ENCODE measurements around the gene IGSF6.

Gene IGSF6

GRCh38 chr16:21628772-21629171 is 23.6 kb downstream of the IGSF6 start:
- no peaks in the 10 kb centered on the region for H3K27me3 ChIP-seq (ENCODE audit: control insufficient read depth, insufficient read depth, low read length)
- H3K4me3 ChIP-seq (ENCODE audit: low read depth, low read length): no peak overlapping the region
- no peak overlapping the region for H3K9ac ChIP-seq (ENCODE audit: low read depth, low read length)
- peaks cover 51% of the 10 kb centered on the region for H3K36me3 ChIP-seq (ENCODE audit: control insufficient read depth, insufficient read depth, low read length)
- no peaks in the 10 kb centered on the region for H3K4me1 ChIP-seq (ENCODE audit: control insufficient read depth, insufficient read depth, low read length)
- H3K9me3 ChIP-seq (ENCODE audit: control insufficient read depth, insufficient read depth, low read length): peaks cover 5% of the 10 kb centered on the region; the same call in 1 of the 2 replicates
- no peak overlapping the region for H3K27ac ChIP-seq (ENCODE audit: low read depth, low read length)

DNA sequence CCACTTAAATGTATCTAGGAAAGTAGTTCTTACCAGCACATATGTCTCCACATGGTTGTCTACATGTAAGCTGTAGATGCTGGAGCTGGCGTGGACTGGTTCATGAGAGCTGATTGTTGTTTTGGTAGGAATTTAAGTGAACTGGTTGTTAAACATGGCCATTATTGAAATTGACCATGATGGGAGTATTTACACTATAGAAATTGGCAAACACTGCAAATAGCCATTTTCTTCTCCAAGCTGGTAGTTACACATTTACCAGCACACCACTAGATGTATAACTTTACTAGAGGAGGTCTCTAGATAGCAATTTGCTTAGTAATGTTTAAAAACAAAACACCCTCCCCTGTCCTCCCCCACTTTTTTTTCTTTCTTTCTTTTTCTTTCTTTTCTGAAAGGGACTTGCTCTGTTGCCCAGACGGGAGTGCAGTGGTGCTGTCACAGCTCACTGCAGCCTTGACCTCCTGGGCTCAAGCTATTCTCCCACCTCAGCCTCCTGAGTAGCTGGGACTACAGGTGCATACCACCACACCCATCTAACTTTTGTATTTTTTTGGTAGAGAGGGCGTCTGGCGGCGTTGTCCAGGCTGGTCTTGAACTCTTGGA is 24.2 kb downstream of the IGSF6 start:
- H3K36me3 ChIP-seq (ENCODE audit: control insufficient read depth, insufficient read depth, low read length): peaks cover 51% of the 10 kb centered on the region
- H3K27ac ChIP-seq (ENCODE audit: low read depth, low read length): no peak overlapping the region
- H3K9me3 ChIP-seq (ENCODE audit: control insufficient read depth, insufficient read depth, low read length): peaks cover 5% of the 10 kb centered on the region; the same call in 1 of the 2 replicates
- H3K4me3 ChIP-seq (ENCODE audit: low read depth, low read length): no peak overlapping the region
- no peak overlapping the region for H3K9ac ChIP-seq (ENCODE audit: low read depth, low read length)
- no peaks in the 10 kb centered on the region for H3K27me3 ChIP-seq (ENCODE audit: control insufficient read depth, insufficient read depth, low read length)
- H3K4me1 ChIP-seq (ENCODE audit: control insufficient read depth, insufficient read depth, low read length): no peaks in the 10 kb centered on the region

DNA sequence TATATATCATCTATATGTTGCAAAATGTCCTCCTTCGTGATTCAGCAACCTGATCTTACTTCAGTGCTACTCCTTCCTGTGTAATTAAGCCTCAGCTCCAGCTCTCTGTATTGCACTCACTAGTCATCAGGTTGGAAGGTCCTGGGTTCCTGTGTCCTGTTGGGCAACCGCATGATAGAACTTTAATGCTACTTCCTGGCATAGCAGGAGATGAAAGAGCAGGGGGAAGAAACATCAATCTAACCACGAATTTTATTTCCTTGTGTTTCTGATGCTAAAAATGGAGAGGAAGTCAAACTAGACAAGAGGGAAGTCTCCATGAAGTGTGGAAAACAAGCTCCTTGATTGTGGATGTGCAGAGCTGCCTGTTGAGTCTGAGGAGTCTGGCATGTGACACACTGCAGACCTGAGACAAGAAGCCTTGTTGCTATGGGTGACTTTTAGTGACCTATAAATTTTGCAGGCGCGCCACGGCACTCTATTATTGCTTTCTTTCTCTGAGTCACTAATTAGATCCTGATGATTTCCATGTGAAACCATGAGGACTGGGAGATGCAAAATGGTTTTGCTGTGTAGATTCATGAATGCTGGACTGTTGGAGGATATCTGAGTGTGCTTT is 25.6 kb downstream of the IGSF6 start:
- peaks cover 5% of the 10 kb centered on the region; the same call in 1 of the 2 replicates for H3K9me3 ChIP-seq (ENCODE audit: control insufficient read depth, insufficient read depth, low read length)
- H3K9ac ChIP-seq (ENCODE audit: low read depth, low read length): no peak overlapping the region
- no peaks in the 10 kb centered on the region for H3K27me3 ChIP-seq (ENCODE audit: control insufficient read depth, insufficient read depth, low read length)
- peaks cover 55% of the 10 kb centered on the region for H3K36me3 ChIP-seq (ENCODE audit: control insufficient read depth, insufficient read depth, low read length)
- H3K4me1 ChIP-seq (ENCODE audit: control insufficient read depth, insufficient read depth, low read length): no peaks in the 10 kb centered on the region
- no peak overlapping the region for H3K4me3 ChIP-seq (ENCODE audit: low read depth, low read length)
- no peak overlapping the region for H3K27ac ChIP-seq (ENCODE audit: low read depth, low read length)

DNA sequence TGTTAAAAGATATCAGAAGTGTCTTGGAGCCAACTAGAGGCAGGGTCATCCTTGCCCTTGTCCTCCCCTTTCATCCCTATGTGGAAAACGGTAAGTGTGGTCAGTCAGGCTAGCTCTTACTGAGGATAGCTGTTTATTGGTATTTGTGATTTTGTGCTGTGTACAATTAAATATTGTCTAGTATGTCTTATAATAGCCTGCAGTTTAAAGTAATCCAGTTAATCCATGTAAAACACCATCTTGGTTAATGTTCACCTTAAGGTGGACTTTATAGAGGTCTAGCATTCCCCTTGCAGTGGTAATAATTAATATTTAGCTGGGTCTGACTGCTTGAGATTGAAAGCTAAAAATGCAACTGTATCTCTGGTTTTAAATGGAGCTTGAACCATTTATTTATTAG is 27.4 kb downstream of the IGSF6 start:
- H3K9me3 ChIP-seq (ENCODE audit: control insufficient read depth, insufficient read depth, low read length): peaks cover 5% of the 10 kb centered on the region; the same call in 1 of the 2 replicates
- H3K36me3 ChIP-seq (ENCODE audit: control insufficient read depth, insufficient read depth, low read length): peaks cover 55% of the 10 kb centered on the region
- no peak overlapping the region for H3K27ac ChIP-seq (ENCODE audit: low read depth, low read length)
- H3K4me3 ChIP-seq (ENCODE audit: low read depth, low read length): no peak overlapping the region
- H3K4me1 ChIP-seq (ENCODE audit: control insufficient read depth, insufficient read depth, low read length): no peaks in the 10 kb centered on the region
- no peak overlapping the region for H3K9ac ChIP-seq (ENCODE audit: low read depth, low read length)
- no peaks in the 10 kb centered on the region for H3K27me3 ChIP-seq (ENCODE audit: control insufficient read depth, insufficient read depth, low read length)

DNA sequence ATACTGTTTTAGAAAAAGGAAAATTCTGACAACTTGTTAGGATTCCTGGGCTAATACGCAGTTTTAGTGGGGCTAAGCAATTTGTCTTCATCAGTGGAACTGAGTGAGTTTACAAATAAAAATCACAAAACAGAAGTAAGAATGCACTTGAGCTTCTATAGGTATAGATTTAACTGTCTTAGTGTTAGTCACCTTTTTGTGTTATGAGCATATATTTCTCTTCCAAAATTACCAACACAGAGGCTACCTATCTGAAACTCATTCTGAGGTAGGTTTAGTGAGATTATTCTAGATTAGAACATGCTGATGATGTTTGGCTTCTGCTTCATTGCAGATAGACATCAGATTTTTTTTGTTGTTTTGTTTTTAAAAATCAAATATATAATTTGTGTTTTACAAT is 29.9 kb downstream of the IGSF6 start:
- Histone ChIP-seq H3K9ac (ENCODE audit: low read depth, low read length) (no peak overlapping the region), H3K27me3 (ENCODE audit: control insufficient read depth, insufficient read depth, low read length) (no peaks in the 10 kb centered on the region), H3K36me3 (ENCODE audit: control insufficient read depth, insufficient read depth, low read length) (peaks cover 48% of the 10 kb centered on the region), H3K27ac (ENCODE audit: low read depth, low read length) (no peak overlapping the region), H3K4me3 (ENCODE audit: low read depth, low read length) (no peak overlapping the region), H3K4me1 (ENCODE audit: control insufficient read depth, insufficient read depth, low read length) (no peaks in the 10 kb centered on the region), H3K9me3 (ENCODE audit: control insufficient read depth, insufficient read depth, low read length) (no peaks in the 10 kb centered on the region)

- Histone ChIP-seq H3K27ac (ENCODE audit: low read depth, low read length) (no peak overlapping the region), H3K9me3 (ENCODE audit: control insufficient read depth, insufficient read depth, low read length) (no peaks in the 10 kb centered on the region), H3K4me3 (ENCODE audit: low read depth, low read length) (no peak overlapping the region), H3K36me3 (ENCODE audit: control insufficient read depth, insufficient read depth, low read length) (peaks cover 40% of the 10 kb centered on the region), H3K9ac (ENCODE audit: low read depth, low read length) (no peak overlapping the region), H3K4me1 (ENCODE audit: control insufficient read depth, insufficient read depth, low read length) (no peaks in the 10 kb centered on the region), H3K27me3 (ENCODE audit: control insufficient read depth, insufficient read depth, low read length) (no peaks in the 10 kb centered on the region)
These were observed 31.8 kb downstream of the IGSF6 start for GRCh38 chr16:21620592-21620991.

- no peak overlapping the region for H3K4me3 ChIP-seq (ENCODE audit: low read depth, low read length)
- no peaks in the 10 kb centered on the region for H3K27me3 ChIP-seq (ENCODE audit: control insufficient read depth, insufficient read depth, low read length)
- H3K36me3 ChIP-seq (ENCODE audit: control insufficient read depth, insufficient read depth, low read length): peaks cover 33% of the 10 kb centered on the region
- no peak overlapping the region for H3K27ac ChIP-seq (ENCODE audit: low read depth, low read length)
- H3K9me3 ChIP-seq (ENCODE audit: control insufficient read depth, insufficient read depth, low read length): no peaks in the 10 kb centered on the region
- no peaks in the 10 kb centered on the region for H3K4me1 ChIP-seq (ENCODE audit: control insufficient read depth, insufficient read depth, low read length)
- no peak overlapping the region for H3K9ac ChIP-seq (ENCODE audit: low read depth, low read length)
These were observed 32.5 kb downstream of the IGSF6 start for GRCh38 chr16:21619765-21620425.

DNA sequence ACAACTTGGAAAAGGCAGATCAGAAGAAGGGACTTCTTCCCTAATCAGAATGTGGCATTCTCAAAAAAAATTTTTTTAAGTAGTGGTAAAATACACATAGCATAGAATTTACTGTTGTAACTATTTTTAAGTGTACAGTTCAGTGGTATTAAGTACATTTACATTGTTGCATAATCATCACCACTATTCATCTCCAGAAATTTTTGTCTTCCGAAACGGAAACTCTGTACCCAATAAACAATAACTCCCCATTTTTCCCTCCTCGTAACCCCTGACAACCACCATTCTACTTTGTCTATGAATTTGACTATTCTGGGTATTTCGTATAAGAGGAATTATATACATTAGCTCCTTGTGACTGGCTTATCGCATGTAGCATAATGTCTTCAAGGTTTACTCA is 34.1 kb downstream of the IGSF6 start:
- no peak overlapping the region for H3K9ac ChIP-seq (ENCODE audit: low read depth, low read length)
- peaks cover 25% of the 10 kb centered on the region for H3K36me3 ChIP-seq (ENCODE audit: control insufficient read depth, insufficient read depth, low read length)
- no peaks in the 10 kb centered on the region for H3K4me1 ChIP-seq (ENCODE audit: control insufficient read depth, insufficient read depth, low read length)
- no peaks in the 10 kb centered on the region for H3K9me3 ChIP-seq (ENCODE audit: control insufficient read depth, insufficient read depth, low read length)
- no peaks in the 10 kb centered on the region for H3K27me3 ChIP-seq (ENCODE audit: control insufficient read depth, insufficient read depth, low read length)
- no peak overlapping the region for H3K27ac ChIP-seq (ENCODE audit: low read depth, low read length)
- no peak overlapping the region for H3K4me3 ChIP-seq (ENCODE audit: low read depth, low read length)

- no peak overlapping the region for H3K9ac ChIP-seq (ENCODE audit: low read depth, low read length)
These were observed 34.8 kb downstream of the IGSF6 start for GRCh38 chr16:21617607-21618006.

DNA sequence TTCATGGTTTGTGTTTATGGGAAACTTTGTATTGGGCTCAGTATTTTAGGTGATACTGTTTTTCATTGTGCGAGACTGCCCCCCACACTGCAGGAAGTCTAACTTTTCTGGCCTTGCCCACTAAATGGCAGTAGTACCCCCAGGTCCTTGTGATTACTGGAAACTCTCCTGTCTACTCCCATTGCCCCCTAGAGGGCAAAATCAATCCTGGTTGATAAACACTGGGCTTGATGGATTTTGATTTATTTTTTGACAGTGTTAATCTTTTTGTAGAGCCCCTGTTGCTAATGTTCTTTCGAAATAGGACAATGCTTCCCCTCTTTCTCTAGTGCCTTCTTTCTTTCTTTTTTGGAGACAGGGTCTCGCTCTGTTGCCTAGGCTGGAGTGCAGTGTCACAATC is 37.5 kb downstream of the IGSF6 start:
- Histone ChIP-seq H3K36me3 (ENCODE audit: control insufficient read depth, insufficient read depth, low read length) (peaks cover 17% of the 10 kb centered on the region), H3K9me3 (ENCODE audit: control insufficient read depth, insufficient read depth, low read length) (no peaks in the 10 kb centered on the region), H3K27me3 (ENCODE audit: control insufficient read depth, insufficient read depth, low read length) (no peaks in the 10 kb centered on the region), H3K9ac (ENCODE audit: low read depth, low read length) (no peak overlapping the region), H3K4me3 (ENCODE audit: low read depth, low read length) (no peak overlapping the region), H3K27ac (ENCODE audit: low read depth, low read length) (no peak overlapping the region), H3K4me1 (ENCODE audit: control insufficient read depth, insufficient read depth, low read length) (peaks cover 24% of the 10 kb centered on the region)

More at GRCh38 chr16:21617607-21618006, 34.8 kb downstream of the IGSF6 start:
- H3K36me3 ChIP-seq (ENCODE audit: control insufficient read depth, insufficient read depth, low read length): peaks cover 23% of the 10 kb centered on the region
- no peaks in the 10 kb centered on the region for H3K27me3 ChIP-seq (ENCODE audit: control insufficient read depth, insufficient read depth, low read length)
- no peak overlapping the region for H3K4me3 ChIP-seq (ENCODE audit: low read depth, low read length)
- H3K27ac ChIP-seq (ENCODE audit: low read depth, low read length): no peak overlapping the region
- H3K4me1 ChIP-seq (ENCODE audit: control insufficient read depth, insufficient read depth, low read length): no peaks in the 10 kb centered on the region
- H3K9me3 ChIP-seq (ENCODE audit: control insufficient read depth, insufficient read depth, low read length): no peaks in the 10 kb centered on the region

DNA sequence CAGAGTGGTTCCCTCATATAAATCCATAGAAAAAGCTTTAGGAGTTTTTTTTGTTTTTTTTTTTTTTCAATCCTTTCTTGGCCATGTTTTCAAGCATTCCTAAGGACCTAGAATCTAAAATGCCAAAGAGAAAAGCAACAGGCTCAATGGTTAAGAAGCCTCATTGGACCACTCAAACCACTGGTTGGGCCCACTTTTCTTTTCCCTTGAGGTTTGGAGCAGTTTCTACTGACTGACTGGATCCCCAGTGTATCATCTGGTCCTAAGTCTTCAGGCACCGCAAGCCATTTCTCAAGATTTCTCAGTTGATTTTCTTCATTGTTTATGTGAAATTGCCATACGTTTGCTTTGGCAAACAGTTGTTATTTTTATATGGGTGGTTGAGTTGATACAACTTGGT is 38.6 kb downstream of the IGSF6 start:
- H3K4me1 ChIP-seq (ENCODE audit: control insufficient read depth, insufficient read depth, low read length): peaks cover 34% of the 10 kb centered on the region
- H3K27ac ChIP-seq (ENCODE audit: low read depth, low read length): no peak overlapping the region
- no peak overlapping the region for H3K9ac ChIP-seq (ENCODE audit: low read depth, low read length)
- H3K9me3 ChIP-seq (ENCODE audit: control insufficient read depth, insufficient read depth, low read length): no peaks in the 10 kb centered on the region
- H3K36me3 ChIP-seq (ENCODE audit: control insufficient read depth, insufficient read depth, low read length): peaks cover 15% of the 10 kb centered on the region
- no peak overlapping the region for H3K4me3 ChIP-seq (ENCODE audit: low read depth, low read length)
- no peaks in the 10 kb centered on the region for H3K27me3 ChIP-seq (ENCODE audit: control insufficient read depth, insufficient read depth, low read length)
